HL-60 (cell line): ENCODE measurements around the gene IZUMO2.

ENCODE experiments used
- DNase-seq, 2 experiments: peaks; one replicate each; pipeline ENCODE4 v3.0.0-alpha.2; 2010 to 2020; ENCODE audit warnings: low read depth in 1 of 2, low spot score in 1 of 2
- H3K27ac ChIP-seq: fragments of 250-450 bp; sonication (Bioruptor Pico); replicated peaks from 2 replicates; pipeline ENCODE4 v1.5.1; 2020; ENCODE audit warnings: mild to moderate bottlenecking, moderate library complexity
- H3K27me3 ChIP-seq: fragments of 250-450 bp; sonication (Bioruptor Pico); 2 replicates; pipeline ENCODE4 v1.5.1; 2021; ENCODE audit warnings: mild to moderate bottlenecking, moderate library complexity; ENCODE audit not compliant: insufficient read depth, poor library complexity, severe bottlenecking
- H3K4me3 ChIP-seq: replicated peaks from 2 replicates; pipeline ENCODE4 v1.5.1; 2011; ENCODE audit warnings: mild to moderate bottlenecking, control low read depth, low read length; ENCODE audit not compliant: insufficient read depth
- CTCF ChIP-seq: IDR thresholded peaks from one replicate; pipeline ENCODE4 v1.5.1; 2011; ENCODE audit warnings: low read length, control low read depth, inconsistent platforms; ENCODE audit not compliant: insufficient read depth
- GABPA ChIP-seq: IDR thresholded peaks from 2 replicates; pipeline ENCODE4 v1.6.1; 2012; ENCODE audit warnings: low read depth
- POLR2AphosphoS5 ChIP-seq: IDR thresholded peaks from 2 replicates; pipeline ENCODE4 v1.6.1; 2012; ENCODE audit warnings: low read depth
- REST ChIP-seq: IDR thresholded peaks from 2 replicates; pipeline ENCODE4 v1.6.1; 2012; ENCODE audit warnings: low read depth; ENCODE audit not compliant: insufficient replicate concordance
- SPI1 ChIP-seq: IDR thresholded peaks from 2 replicates; pipeline ENCODE4 v1.6.1; 2012; ENCODE audit warnings: low read depth, mild to moderate bottlenecking, borderline replicate concordance

The IZUMO2 gene

GRCh38 chr19:50196322-50196932 is 33.3 kb upstream of the IZUMO2 start:
- Histone ChIP-seq H3K27ac (no peak overlapping the region), H3K27me3 (no peaks in the 10 kb centered on the region), H3K4me3 (no peak overlapping the region)
- TF ChIP-seq SPI1 (no peak), REST (no peak), GABPA (no peak), POLR2AphosphoS5 (no peak), CTCF (no peak)
- DNase-seq, result no peak

GRCh38 chr19:50195224-50195623 is 32.1 kb upstream of the IZUMO2 start:
- TF ChIP-seq GABPA (no peak), REST (no peak), CTCF (no peak), SPI1 (no peak), POLR2AphosphoS5 (no peak)
- no peak overlapping the region for H3K4me3 ChIP-seq

GRCh38 chr19:50192463-50193211 is 29.6 kb upstream of the IZUMO2 start:
- Histone ChIP-seq H3K27ac (no peak overlapping the region), H3K27me3 (no peaks in the 10 kb centered on the region), H3K4me3 (no peak overlapping the region)
- no peak for DNase-seq
- TF ChIP-seq REST (peak; percentile 81), POLR2AphosphoS5 (no peak)

More at GRCh38 chr19:50195224-50195623, 32.1 kb upstream of the IZUMO2 start:
- Histone ChIP-seq H3K27ac (no peak overlapping the region), H3K27me3 (no peaks in the 10 kb centered on the region)
- DNase-seq, result no peak
